PFSK-1 (cell line): ENCODE measurements around the gene KLRC2.

Experiments used
- POLR2AphosphoS5 ChIP-seq: IDR thresholded peaks from 2 replicates; pipeline ENCODE4 v1.6.1; 2012; ENCODE audit warnings: low read depth, mild to moderate bottlenecking, control low read depth, low read length, moderate library complexity
- SIN3A ChIP-seq: IDR thresholded peaks from 2 replicates; pipeline ENCODE4 v1.6.1; 2012; ENCODE audit warnings: mild to moderate bottlenecking, low read length, moderate library complexity, borderline replicate concordance; ENCODE audit not compliant: insufficient read depth
- TAF1 ChIP-seq: IDR thresholded peaks from 2 replicates; pipeline ENCODE4 v1.6.1; 2012; ENCODE audit warnings: low read length, control low read depth, borderline replicate concordance; ENCODE audit not compliant: insufficient read depth
- TF ChIP-seq, protein P1 (sequence below), 2 experiments: IDR thresholded peaks; 2 replicates each; pipeline versions ENCODE4 v1.6.1 to v1.8.0; 2011 to 2012; ENCODE audit warnings: low read depth in 2 of 2, low read length in 2 of 2, control low read depth in 1 of 2, inconsistent platforms in 1 of 2, mild to moderate bottlenecking in 1 of 2, moderate library complexity in 1 of 2; ENCODE audit not compliant: insufficient read depth in 1 of 2

DNA sequence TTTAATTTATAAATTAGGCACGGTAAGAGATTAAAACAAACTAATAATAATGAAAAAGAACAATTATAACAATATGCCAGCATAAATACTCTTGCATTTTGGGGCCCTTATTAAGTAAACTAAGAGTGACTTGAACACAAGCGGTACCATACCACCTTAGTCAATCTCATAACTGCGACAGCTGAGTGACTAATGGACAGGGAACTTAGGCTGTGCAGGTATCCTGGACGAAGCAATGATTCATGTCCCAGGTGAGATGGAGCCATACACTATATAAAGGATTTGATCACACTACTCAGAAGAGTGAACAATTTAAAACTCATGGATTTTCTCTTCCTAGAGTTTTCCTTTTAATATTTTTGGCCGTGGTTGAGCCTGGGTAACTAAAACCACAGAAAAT is 30.5 kb downstream of the KLRC2 start:
- TF ChIP-seq POLR2AphosphoS5 (no peak), SIN3A (no peak), TAF1 (no peak)
- TF ChIP-seq, protein P1, sequence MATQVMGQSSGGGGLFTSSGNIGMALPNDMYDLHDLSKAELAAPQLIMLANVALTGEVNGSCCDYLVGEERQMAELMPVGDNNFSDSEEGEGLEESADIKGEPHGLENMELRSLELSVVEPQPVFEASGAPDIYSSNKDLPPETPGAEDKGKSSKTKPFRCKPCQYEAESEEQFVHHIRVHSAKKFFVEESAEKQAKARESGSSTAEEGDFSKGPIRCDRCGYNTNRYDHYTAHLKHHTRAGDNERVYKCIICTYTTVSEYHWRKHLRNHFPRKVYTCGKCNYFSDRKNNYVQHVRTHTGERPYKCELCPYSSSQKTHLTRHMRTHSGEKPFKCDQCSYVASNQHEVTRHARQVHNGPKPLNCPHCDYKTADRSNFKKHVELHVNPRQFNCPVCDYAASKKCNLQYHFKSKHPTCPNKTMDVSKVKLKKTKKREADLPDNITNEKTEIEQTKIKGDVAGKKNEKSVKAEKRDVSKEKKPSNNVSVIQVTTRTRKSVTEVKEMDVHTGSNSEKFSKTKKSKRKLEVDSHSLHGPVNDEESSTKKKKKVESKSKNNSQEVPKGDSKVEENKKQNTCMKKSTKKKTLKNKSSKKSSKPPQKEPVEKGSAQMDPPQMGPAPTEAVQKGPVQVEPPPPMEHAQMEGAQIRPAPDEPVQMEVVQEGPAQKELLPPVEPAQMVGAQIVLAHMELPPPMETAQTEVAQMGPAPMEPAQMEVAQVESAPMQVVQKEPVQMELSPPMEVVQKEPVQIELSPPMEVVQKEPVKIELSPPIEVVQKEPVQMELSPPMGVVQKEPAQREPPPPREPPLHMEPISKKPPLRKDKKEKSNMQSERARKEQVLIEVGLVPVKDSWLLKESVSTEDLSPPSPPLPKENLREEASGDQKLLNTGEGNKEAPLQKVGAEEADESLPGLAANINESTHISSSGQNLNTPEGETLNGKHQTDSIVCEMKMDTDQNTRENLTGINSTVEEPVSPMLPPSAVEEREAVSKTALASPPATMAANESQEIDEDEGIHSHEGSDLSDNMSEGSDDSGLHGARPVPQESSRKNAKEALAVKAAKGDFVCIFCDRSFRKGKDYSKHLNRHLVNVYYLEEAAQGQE (IDR thresholded peaks at IDR 0.05; ENCODE audit: insufficient read depth in 1 of 2, low read depth in 2 of 2, low read length in 2 of 2), result no peak
